IMR-90 (cell line): Measurements from ENCODE around the gene FOXP1.

Experiments
- BHLHE40 ChIP-seq: fragments of 150-350 bp; IDR thresholded peaks from 2 replicates; pipeline ENCODE4 v1.6.1; 2016; ENCODE audit warnings: mild to moderate bottlenecking, low read depth, low read length
- CEBPB ChIP-seq: IDR thresholded peaks from 2 replicates; pipeline ENCODE4 v1.6.1; 2012; ENCODE audit warnings: low read depth, low read length, improper control_type of control experiment
- CTCF ChIP-seq: conservative IDR thresholded peaks from 2 replicates; pipeline ENCODE4 v1.5.1; 2012; ENCODE audit warnings: mild to moderate bottlenecking, low read depth, low read length, improper control_type of control experiment
- FOS ChIP-seq: fragments of 150-350 bp; IDR thresholded peaks from 2 replicates; pipeline ENCODE4 v1.6.1; 2016; ENCODE audit warnings: low read depth, low read length
- POLR2A ChIP-seq: IDR thresholded peaks from 2 replicates; pipeline ENCODE4 v1.6.1; 2012; ENCODE audit warnings: mild to moderate bottlenecking, low read depth, low read length
- RAD21 ChIP-seq: IDR thresholded peaks from 2 replicates; pipeline ENCODE4 v1.6.1; 2012; ENCODE audit warnings: low read length, improper control_type of control experiment
- SMC3 ChIP-seq: fragments of 150-350 bp; IDR thresholded peaks from 2 replicates; pipeline ENCODE4 v1.6.1; 2016; ENCODE audit warnings: low read depth, mild to moderate bottlenecking, antibody characterized with exemption, low read length, moderate library complexity
- USF2 ChIP-seq: fragments of 150-350 bp; IDR thresholded peaks from 2 replicates; pipeline ENCODE4 v1.6.1; 2017; ENCODE audit warnings: mild to moderate bottlenecking, antibody characterized with exemption, low read length, low read depth

- TF ChIP-seq CTCF (no peak), POLR2A (no peak), USF2 (no peak), FOS (no peak), CEBPB (no peak), BHLHE40 (no peak), RAD21 (no peak), SMC3 (no peak)
These were observed 598.0 kb downstream of the FOXP1 start for GRCh38 chr3:70985572-70985971.
